Measurements from ENCODE around the gene SPOPL.
A peak's percentile ranks its signal among the peaks of the same experiment; 100 is the strongest.
"Not testable (repeated sequence)": the region's sequence is repeated elsewhere in the genome, so short reads cannot be mapped to it uniquely, and the experiment has no call there.

Gene SPOPL

DNA sequence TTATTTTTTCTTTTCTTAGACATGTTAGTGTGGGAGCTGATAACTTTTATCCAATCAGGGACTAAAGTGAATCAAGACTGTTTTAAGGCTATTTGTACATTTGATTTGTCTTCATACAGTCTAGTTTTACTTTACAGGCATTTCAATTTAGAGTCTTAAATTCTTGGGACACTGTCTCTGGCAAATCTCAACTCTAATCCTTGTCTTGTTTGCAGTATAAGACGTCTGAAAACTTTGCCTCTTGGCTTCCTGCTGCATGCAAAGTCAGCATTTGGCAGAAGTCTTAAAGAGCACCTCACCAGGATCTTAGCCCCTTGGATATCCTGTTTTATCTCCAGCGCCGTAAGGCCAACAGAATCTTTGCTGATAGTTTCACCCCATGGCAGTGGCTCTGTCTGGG is 30.3 kb downstream of the SPOPL start:
- DNase-seq = no peak

DNA sequence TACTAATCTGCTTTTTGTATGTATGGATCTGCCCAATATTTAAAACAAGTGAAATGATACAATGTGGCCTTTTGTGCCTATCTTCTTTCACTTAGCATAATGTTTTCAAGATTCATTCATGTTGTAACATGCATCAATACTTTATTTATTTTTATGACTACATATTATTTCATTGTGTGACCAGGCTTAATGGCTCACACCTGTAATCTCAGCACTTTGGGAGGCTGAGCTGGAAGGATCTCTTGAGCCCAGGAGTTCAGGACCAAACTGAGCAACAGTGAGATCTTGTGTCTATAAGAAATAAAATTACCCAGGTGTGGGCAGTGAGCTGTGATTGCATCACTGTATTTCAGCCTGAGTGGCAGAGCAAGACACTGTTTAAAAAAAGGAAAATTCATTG is 33.2 kb downstream of the SPOPL start:
- DNase-seq = peak in 1 of 3 donors; percentile 6

DNA sequence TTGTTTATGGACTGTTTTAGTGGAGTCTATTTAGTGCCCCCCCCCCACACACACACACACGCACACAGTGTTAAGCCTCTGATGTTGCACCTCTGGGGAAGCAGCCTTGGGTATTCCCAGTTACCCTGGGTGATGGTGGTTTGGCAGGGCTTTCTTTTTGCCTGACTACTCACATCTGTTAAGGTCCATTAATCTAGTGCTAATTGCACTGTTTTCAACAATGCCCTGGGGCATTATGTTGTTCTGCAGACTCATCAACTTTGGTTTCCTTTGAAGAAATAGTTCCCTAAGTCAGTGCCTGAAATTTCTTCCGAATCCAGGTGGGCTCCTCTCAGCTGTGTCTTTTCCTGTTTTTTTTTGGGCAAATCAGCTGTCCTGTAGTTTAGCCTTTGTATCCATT is 34.7 kb downstream of the SPOPL start:
- no peak for DNase-seq

DNA sequence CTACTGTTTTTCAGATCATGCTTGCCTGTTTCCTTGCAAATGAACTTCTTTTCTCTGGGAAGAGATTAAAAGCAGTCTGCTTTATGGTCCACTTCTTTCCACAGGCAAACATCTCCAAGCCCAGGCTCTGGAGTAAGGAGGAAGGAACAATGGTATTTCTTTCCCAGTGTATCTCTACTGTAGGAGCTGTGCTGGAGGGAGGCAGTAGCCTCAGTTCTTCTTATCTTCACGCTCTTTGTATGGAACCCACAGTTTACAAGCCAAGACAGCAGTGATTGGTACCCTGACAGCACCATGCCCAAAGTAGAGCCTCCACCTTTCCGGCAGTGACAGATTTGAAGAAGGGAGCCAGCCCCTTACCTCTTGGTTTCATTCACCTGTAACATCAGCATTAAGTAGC is 35.2 kb downstream of the SPOPL start:
- DNase-seq = no peak

DNA sequence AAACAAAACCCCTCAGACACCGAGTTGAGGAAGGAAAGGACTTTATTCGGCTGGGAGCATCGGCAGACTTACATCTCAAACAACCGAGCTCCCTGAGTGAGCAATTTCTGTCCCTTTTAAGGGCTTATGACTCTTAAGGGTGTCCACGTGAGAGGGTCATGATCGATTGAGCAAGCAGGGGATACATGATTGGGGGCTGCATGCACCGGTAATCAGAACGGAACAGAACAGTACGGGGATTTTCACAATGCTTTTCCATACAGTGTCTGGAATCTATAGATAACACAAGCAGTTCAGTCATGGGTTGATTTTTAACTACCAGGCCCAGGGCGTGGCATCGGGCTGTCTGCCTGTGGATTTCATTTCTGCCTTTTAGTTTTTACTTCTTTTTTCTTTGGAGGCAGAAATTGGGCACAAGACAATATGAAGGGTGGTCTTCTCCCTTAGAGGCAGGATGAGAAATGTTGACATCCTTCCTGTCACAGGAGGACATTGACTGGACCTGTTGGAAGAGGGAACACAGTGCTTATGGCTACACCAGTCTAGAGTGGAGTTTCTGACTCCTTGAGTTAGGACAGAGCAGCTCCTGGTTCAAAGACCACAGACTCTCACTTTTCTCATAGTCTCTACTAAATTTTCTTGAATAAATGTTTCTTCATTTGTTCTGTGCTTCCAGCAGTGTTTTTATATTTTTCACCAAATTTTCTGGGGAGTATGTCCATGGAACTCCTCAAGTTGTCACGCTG is 35.8 kb downstream of the SPOPL start:
- no peak for DNase-seq

DNA sequence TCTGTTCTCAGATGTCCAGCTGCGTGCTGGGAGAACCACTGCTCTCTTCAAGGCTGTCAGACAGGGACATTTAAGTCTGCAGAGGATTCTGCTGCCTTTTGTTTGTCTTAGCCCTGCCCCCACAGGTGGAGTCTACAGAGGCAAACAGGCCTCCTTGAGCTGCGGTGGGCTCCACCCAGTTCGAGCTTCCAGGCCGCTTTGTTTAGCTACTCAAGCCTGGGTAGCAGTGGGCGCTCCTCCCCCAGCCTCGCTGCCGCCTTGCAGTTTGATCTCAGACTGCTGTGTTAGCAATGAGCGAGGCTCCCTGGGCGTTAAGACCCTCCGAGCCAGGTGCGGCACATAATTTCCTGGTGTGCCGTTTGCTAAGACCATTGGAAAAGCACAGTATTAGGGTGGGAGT is 42.6 kb downstream of the SPOPL start:
- DNase-seq = not testable (repeated sequence)

DNA sequence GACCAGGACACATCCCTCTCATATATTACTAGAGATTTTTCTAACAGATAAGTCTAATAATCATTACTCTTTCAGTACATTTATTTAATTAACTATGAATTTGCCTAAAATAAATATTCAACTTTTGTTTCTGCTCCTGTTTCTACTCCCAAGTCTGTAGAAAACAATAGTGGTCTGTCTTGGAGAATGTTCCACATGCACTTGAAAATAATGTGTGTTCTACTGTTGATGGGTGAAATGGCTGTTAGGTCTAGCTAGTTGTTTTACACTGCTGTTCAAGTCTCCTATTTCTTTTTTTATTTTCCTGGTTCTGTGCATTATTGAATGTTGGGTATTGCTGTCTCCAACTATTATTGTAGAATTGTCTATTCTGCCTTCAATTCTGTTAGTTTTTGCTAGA is 47.2 kb downstream of the SPOPL start:
- DNase-seq = no peak

DNA sequence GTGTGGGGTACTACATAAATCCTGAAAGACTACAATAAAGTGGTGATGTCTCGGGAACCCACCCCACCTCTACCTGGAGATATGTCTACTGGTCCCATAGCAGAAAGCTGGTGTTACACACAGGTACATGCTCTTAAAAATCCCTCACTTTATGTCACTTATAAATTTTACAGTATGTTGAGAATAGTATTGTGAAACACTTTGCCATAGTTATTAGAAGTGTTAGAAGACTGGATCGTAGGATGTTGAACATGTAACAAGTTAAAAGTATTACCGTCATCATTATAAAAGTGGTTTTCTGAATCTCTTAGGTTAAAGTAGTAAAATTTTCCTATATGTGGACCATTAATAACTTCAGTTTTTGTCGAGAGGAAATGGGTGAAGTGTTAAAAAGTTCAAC is 48.6 kb downstream of the SPOPL start:
- no peak for DNase-seq

DNA sequence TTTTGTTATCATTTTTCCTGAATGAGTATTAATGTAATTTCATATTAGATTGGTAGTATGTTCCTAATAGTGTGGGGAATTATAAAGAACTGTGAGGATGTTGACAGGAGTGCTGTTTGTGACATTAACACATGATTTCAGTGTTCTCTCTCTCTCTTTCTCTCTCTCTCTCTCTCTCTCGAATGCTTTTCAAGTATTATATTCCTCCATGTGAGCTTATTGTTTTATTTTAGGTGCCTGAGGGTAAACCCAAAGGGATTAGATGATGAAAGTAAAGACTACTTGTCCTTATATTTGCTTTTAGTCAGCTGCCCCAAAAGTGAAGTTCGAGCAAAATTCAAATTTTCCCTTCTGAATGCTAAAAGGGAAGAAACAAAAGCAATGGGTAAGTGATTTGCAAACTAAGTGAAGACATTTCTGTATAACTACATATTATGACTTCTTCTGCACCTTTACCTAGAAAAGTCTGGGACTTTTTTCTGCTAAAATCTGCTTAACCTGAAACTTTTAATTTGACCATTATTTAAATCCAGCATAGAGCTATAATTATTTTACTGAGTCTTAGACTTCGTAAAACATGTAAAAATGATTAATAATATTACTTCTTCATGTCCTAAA is 49.2 kb downstream of the SPOPL start:
- DNase-seq = no peak

DNA sequence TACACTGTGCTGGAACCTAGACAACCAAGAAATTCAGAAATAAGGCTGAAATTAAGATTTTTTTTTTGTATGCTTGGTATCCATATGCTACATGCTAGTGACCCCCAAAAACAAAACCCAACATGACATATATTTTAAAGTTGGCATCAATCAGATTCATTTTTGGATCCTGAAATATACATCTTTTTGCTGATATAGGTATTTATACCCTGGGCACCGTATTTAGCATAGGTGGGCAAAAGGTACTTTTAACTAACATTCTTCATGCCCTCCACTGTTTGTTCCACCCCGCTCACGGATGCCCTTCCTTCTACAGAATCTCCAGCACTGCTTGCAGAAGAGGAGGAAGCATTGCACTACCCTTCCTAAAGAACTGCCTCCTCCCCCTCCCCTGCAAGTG is 52.6 kb downstream of the SPOPL start:
- DNase-seq = no peak

DNA sequence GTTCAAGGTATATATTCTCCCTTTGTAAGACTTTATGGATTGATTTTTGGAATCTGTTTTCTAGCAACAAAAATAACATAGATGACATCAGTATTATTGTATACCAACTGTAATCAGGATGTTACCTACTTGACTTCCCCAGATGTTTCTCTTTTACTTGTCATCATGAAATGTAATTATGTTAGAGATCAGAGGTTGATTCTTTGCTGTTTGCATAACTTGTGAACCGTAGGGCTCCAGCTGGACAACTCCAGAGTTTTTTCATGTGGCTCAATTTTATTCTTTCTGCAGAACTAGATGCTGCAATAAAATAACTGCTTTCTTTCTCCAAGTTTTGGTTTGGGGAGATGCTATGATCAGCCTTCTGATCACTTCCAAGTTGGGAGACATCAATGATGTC is 58.1 kb downstream of the SPOPL start:
- DNase-seq = no peak

DNA sequence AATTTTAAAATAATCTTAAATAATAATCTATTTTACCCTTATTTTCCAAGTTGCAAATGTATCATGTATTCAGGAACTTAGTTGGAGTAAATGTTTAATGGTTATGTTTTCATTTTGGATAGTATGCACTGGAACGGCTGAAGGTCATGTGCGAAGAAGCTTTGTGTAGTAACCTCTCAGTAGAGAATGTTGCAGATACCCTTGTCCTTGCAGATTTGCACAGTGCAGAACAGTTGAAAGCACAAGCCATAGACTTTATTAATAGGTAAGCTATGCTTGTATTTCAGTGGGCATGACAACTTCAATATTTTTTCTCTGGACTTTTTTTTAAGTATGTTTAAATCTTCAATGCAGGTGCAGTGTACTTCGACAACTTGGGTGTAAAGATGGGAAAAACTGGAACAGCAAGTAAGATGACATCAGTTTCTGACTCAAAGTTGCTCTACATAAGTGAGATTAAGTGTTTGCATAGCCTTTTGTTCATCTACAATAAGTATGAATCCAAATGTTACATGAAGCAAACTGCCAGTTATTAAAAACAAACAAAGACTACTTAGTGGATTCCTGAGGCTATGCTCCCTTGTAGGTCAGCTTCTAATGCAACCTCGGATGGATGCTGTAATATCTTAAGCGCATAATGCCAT is 63.1 kb downstream of the SPOPL start:
- DNase-seq = no peak

DNA sequence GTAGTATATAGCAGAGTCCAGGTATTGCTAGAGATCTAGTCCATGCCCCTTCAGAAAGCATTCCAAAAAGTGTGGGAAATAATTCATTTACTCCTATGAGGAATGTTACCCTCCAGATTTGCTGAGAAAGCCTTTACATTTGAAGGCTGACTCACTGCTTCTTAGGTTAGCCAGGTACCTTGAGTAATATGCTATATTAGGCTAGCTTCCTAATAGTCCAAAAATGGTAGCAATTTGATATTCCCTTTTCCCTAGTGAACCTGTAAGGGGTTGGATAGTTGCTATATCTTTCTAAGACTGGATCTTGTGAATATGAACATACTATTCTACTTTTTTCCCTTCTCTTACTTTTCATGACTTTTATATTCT is 63.6 kb downstream of the SPOPL start:
- DNase-seq = no peak

DNA sequence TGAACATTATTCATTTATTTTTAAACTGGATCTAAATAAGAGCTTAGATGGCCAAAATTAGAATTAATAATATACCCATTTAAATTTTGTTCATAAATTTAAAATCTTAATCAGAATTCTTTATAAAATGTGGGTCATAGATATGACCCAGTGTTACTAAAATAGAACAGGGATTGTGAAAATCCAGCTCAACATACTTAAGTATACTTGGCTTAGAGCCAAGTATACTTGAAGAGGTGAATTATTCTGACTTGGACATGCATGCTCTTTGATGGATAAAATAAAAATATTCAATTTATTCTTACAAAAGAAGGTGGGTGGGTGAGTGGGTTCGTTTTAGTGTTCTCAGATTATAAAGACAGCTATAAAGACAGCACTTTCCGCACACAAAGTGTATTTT is 70.7 kb downstream of the SPOPL start:
- no peak for DNase-seq

DNA sequence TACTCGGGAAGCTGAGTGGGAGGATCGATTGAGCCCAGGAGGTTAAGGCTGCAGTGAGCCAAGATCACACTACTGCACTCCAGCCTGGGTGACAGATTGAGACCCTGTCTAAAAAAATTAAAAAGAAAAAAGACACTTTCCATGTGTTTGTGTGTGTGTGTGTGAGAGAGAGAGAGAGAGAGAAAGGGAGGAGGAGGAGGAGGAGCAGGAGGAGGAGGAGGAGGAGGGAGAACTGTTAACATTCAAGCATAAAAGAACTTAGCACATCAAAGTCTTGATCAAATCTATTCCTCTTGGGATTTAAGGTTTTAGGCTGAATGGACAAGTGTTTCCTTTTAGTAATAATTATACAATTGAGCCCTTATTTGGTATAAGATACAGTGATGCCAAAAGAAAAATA is 75.5 kb downstream of the SPOPL start:
- DNase-seq = no peak

DNA sequence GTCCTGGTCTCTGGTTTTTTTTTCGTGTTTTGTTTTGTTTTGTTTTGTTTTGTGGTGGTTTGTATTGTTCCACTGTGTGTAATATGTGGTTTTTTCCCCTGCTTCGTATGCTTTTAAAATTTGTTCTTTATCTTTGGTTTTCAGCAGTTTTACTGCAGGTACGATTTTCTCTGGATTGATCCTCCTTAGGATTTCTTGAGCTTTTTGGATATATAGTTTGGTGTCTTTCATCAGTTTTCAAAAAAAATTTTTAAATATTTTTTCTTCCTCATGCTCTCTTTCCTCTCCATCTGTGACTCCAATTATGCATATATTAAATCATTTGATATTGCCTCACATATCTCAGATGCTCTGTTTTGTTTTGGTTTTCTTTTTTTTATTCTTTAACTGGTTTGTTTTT is 78.0 kb downstream of the SPOPL start:
- DNase-seq = no peak

DNA sequence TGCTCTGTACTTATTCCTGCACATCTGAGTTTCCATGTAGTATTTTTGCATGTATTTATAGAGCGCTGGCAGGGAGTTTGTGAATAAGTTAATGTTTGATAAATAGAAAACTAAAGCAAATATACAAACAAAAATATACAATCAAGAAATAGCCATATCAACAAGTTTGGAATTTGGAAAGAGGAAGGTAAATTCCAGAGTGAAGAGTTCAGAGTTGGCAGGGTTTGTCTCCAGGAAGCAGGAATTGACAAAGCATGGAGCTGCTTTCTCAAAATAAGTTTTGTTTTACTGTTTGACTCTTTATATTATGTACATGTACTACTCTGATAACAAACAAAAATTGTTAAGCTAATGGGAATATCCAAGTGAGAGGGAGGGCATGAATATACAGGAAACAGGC is 80.3 kb downstream of the SPOPL start:
- no peak for DNase-seq

DNA sequence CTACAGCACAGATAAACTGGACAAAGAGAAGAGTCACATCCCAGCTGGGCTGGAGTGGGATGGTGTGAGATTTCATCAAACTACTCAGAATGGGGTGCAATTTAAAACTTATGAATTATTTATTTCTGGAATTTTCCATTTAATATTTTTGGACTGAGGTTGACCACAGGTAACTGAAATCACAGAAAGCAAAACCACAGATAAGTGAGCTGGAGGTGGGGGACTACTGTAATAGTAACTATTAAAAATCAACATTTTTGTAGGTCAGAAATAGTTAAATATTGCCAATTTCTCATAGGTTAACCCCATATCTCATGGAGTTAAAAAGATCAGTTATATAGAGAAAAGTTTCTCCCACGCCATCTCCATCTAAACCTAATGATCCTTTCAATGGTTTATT is 88.1 kb downstream of the SPOPL start:
- DNase-seq = no peak

DNA sequence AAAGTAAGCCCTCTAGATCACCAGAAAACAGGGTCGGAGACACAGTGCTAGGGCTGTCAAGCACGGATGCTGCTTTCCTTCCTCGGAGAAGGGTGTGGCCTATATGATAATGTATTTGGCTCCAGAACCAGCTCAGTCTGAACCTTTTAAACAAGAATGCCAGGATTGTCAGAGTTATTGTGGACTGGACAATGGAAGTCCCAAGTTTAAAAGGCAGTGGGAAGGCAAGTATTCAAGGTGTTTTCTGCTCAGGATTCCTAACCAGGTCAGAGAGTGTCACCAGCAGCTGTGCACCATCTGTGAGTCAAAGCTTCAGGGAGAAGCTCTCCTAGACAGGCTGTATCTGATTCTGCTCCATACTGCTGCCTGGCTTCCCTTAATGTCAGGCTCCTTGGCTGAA is 94.8 kb downstream of the SPOPL start:
- DNase-seq = no peak

DNA sequence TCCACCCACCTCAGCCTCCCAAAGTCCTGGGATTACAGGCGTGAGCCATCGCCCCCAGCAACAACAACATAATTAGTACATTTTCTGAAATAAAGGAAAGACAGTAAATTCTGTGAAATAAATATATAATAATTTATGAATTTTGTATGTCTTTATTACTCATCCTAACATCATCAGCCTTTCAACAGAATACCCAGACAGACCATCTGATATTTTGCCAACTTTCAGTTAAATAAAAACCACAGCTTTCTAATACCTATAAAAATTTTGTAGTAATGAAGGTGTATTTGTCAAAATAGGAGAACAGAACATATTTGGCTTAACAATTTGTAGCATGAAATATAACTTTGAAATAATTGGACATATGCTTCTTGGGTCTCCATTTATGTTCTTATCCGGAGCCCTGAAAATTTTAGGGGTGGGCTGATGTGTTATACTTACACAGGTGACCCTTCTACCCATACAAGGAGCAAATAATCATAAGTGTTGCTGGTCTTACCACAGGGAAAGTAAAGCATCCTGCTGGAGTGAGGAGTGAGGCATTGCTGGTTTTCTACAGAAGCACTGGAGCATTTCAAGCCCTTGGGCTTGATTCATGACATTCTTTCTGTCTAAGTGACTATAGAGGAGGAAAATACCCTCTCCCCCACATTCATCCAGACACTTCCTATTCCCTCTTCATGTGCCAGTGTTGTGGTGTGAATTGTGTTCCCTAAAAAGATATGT is 99.3 kb downstream of the SPOPL start:
- no peak for DNase-seq

DNA sequence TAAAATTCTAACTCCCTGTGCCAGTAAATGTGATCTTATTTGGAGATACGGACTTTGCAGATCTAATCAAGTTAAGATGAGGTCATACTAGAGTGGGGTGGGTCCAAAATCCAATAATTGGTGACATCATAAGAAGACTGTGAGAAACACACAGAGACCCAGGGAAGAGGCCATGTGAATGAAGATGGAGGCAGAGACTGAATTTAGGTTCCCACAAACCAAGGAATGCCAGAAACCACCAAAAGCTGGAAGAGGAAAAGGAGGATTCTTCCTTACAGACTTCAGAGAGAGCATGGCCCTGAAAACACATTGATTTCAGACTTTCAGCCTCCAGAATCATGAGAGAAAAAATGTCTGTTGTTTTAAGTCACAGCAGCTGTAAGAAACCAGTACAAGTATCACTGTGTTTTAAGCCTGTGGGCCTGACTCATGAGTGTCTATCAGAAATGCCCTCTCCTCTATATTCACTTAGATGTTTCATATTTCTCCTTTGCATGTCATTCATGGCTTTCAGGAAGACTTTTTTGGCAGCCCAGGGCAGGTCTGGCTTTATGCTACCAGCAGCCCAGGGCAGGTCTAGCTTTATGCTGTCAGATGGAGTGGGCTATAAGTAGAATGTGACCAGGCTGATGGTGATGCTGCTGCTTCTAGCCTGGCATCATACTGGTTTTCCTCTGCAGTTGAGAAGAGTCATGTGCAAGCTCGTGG is 100.0 kb downstream of the SPOPL start:
- no peak for DNase-seq

DNA sequence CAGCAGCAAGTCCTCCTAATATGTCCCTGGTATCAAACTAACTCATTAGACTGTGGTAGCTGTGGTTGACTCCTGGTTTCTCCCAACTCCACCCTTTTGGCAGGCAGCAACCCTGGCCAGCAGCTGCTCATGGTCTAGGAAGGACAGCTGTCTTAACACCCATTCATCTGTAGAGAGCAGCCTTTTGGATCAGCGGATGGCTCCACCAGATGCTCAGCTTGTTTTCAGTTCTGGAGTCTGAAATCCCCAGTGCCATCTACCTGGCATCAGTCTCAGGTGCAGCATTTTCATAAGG is 100.5 kb downstream of the SPOPL start:
- no peak for DNase-seq

DNA sequence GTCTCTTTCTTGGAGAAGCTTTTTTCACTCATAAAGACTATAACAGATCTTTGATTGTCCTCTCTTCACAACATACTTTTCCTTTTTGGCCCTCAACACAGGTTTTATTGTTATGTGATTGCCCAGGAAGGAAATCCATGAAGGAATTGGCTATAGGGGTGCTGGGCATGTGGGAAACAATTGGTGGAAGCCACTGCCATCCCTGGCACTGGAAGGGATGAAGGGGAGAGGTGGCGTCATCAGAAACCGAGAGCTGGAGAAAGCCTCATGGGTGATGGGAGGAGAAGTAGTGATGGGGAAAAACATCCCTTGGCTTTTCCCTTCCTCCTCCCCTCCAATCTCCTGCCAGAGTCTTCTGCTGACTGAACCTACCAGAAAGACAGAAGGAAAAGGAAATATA is 106.2 kb downstream of the SPOPL start:
- no peak for DNase-seq

DNA sequence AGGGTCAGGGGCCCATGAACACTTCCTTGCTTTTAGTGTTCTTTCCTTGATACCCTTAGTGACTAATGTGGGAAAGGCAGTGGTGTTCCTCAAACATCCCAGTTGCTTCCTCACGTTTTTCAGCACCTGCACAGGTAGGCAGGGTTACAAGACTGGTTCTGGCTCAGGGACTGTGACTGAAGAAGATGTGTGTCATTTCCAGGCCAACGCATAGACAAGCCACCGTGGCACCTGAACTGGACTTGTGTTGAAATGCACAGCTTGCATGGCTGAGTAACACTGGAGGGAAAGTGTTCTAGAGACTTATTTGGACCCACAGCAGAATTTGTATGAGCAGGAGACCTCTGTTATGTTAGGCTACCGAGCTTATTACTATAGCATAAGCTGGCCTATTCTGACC is 107.9 kb downstream of the SPOPL start:
- DNase-seq = no peak
